Endometrium (tissue), 2 donors: Measurements from ENCODE around the gene ADAMTSL3.
A peak's percentile ranks its signal among the peaks of the same experiment; 100 is the strongest.

Experiments
- FAIRE-seq: peaks from 2 replicates; lab custom pipeline; 2012; peaks lifted over from hg19 to GRCh38; lab: Jason Lieb, UNC
- donor health status: control.
- donor health status: control.

Gene ADAMTSL3

DNA sequence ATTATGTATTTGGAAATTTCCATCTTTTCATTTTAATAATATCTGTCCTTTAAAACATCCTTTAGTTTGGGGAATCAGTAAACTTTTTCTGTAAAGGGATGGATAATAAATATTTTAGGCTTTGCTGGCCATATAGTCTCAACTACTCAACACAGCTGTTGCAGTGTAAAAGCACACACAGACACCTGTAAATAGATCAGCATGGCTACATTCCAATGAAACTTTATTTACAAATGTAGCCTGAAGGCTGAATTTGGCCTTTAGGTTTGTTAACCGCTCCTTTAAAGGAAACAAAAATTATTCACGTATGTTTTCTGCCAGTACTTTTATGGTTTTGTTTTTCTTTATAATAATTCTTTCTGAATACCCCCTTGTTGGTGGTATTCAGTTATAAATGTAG lies 184.8 kb downstream of the ADAMTSL3 start:
- no peak for FAIRE-seq

DNA sequence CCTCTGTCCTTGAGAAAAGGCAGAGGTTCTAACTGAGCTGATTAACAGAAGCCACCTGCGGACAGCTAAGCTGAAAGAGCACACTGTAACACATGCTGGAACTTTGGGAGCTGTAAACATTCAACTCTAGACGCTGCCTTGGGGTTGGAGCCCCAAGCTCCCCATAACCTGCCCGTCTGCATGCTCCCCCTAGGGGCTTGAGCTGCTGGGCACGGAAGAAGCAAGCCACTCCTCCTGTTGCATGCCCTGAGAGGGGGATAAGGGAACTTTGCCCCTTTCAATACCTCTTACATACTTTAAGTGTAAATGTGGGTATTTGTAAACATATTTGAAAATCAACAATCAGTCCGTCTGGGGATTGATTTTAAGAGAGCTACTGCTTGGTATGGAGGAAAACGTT lies 188.4 kb downstream of the ADAMTSL3 start:
- no peak for FAIRE-seq

DNA sequence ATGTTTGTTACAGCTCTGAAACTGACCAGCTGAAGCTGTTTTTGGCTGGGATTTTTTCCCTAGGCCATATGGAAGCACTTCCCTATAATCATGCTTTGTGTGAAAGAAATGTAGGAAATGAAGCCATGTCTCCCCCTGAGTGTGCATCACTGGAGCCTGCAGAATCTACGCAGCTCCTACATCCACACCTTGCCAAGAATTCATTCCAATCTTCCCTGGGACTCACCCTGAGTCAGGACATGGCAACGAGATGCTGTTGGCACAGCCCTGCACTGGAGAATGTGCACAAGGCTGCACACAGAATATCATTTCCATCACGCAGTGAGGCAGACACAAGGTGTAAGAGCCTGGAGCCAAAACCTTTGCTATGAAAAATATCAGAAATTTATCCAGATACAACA lies 189.5 kb downstream of the ADAMTSL3 start:
- FAIRE-seq = no peak

DNA sequence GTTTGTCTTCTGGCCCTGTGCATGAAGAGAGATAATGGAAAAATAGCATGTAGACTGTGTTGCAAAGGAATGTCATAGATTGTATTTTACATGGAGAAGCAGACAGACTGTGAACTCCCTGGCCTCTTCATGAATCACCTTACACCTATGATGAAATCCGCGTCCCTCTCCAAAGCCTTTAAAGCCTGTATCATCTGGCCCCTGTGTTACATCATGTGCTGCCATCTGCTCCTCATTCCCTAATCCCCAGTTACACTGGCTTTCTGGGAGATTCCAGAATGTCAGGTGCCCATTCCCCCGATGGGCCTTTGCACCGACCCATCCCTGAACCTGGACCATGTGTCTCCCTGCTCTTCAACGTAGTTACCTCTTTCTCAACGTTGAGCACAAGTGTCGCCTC lies 190.8 kb downstream of the ADAMTSL3 start:
- no peak for FAIRE-seq

DNA sequence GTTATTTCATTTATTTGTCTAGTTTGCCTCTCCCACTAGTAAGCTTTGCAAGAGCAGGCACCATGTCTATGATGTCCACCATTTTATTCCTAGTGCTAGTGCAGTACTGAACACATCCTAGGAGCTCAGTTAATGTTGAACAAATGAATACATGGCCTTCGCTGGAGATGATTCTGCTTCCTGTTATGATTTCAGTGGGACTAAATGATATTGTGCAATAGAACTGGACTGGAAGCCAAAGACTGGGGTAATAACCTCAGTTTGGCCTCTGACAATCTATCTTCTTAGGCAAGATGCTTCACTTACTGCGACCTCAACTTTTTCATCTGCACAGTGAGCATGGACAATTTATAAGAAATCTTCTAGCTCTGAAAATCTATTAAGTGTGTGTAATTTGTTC lies 191.3 kb downstream of the ADAMTSL3 start:
- no peak for FAIRE-seq

DNA sequence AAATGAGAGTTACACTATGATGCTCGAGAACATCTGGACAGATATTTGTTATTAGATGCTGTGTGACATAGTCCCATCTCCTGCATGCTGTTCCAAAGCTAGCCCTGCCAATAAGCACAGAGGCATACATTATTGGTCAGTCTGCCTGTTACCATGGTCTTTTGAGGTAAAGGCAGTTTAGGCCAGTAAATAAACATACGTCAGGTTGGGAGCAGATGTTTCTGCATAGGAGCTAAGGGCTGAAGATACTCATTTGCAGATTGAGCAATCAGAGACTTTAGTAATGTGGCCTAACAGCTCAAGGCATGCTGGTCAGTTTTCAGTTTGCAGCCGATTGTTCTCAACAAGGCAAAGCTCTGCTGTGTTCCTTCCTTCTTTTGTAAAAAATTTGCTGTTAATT lies 192.9 kb downstream of the ADAMTSL3 start:
- no peak for FAIRE-seq

DNA sequence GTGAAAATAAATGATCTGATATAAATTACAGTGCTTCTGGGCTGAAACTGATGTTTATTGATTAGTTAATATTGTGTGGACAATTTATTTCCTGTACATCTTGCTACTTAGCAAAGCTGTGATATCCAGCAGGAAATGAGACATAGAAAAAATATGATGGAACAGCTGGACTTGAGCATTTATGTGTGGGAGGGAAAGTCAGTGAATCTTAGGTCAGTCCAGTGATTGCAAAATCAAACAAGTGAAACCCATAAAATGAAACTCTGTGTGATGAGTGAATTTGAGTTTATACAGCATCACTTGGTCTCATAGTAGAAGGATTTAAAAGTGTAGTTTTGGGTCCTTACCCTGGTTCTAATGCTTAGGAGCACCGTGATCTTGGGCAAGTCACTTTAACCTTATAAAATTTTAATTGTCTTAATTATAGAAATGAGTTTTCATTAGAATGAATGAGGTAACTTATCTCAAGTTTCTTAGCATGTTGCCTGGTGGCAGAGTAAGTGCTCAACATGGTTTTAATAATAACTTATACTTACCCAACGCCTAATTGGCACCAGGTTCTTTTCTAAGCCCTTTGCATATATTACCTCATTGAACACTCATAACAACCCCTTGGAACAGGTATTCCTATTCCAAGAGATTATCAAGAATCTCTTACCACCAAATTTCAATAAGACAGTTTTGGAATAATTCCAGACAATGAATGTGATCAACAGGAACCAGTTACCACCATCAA lies 194.6 kb downstream of the ADAMTSL3 start:
- FAIRE-seq = peak; percentile 86

DNA sequence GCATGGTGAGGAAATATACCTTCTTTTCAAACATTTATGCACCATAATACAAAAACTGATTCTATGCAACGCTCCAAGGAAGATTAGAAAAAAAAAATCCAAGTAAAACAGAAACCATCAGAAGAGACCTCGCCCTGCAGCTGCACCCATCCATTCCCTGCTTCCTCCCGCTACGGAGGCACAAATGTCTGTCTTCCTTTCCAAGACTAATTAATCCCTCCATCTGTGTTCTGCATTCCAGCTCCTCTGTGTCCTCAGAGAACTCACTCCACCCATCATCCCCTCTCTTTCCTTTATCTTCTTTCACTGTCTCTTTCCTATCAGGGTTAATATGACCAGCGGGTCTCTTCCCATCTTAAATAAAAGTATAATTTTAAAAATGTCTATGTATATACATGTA lies 196.1 kb downstream of the ADAMTSL3 start:
- FAIRE-seq = no peak

DNA sequence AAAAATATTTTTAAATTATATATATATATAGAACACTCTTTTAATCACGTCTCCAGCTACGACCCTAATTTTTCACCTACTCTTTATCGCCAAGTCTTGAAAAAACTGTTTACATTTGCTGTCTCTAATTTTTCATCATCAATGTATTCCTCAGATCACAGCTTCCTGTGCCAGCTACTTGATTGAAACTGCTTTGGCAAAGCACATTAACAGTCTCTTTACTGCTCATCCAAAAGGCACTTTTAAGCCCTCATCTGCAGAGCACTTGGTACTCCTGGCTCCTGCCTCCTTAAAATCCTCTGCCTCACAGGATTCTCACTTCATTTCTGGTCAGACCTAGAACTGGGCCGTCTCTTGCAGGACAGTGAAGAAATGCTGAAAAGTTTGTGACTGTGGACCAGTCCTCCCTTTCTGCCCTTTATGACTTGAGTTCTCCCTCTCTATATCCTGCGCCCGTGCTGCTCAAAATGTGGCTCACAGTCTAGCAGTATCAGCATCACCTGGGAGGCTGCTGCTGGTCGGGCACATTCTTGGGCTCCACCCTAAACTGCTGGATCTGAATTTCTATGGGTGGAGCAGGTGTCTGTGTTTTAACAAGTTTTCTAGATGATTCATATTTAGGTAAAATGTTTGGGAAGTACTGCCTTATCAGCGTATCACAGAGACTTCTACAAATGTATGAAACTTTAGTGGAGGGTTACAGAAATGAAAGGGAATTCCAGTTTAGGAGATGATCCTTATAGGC lies 196.8 kb downstream of the ADAMTSL3 start:
- FAIRE-seq = no peak

DNA sequence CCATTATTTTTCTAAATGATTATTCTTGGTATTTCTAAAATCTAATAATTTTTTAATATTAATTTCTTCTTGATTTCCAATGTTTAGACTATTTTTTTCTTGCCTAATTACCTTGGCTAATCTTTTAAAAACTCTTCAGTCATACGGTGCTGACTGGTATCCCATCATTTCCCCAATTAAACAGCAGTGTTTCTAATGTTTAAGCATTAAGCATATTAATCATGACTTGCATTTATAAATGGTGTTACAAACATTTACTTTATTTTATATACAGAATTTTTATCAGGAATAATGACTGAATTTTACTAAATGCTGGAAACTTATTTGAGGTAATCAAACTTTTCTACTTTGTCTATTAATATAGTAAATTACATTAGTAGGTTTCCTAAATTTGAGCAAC lies 199.3 kb downstream of the ADAMTSL3 start:
- FAIRE-seq = no peak

DNA sequence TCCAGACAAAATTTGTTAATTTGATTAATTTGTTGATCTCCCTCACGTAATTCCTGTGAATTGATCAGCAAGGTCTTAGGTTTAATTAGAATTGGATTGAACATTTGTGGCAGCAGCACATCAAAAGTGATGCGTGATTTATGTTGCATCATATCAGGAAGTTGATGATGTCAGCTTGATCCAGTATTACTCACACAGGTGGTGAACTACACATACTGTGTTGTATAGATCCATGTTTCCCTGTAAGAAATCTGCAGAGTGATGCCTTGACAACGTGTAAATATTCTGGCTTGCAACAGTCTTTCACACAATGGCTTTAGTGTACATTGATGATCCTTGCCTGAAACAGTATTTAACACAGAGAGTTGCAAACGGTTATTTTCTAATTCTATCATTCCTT lies 200.4 kb downstream of the ADAMTSL3 start:
- no peak for FAIRE-seq

DNA sequence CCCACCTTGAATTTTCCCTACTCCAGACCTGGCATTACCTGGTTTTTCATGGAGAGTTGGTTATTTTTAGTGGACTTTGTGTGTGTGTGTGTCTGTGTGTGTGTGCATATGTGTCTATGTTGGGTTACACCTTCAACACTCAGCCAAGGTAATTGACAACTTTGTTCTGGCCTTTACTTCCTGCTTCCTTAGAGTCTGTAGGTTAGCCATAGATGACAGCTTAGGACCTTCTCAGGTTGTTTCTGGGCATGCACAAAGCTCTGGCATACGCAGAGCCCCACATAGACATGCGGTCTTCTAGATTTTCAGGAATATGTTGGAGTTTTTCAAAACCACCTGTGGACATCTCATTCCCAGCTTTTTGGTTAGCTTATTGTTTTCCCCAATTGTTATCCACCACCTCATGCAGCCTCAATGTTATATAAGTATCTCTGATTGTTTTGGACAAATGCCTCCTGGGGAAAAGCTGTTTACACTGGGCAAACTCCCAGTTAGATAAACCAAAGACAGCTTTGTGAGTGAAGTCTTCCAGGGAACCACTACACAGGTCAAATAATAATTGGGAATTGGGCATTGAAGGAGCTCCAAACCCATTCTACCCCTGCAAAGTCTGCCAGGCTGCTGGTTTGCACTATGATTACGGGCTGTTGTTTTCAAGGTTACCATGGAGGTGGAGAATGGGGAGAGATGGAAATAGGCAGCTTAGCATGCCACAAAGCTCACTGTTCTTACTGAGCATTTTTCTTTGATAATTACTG lies 201.2 kb downstream of the ADAMTSL3 start:
- FAIRE-seq = no peak

DNA sequence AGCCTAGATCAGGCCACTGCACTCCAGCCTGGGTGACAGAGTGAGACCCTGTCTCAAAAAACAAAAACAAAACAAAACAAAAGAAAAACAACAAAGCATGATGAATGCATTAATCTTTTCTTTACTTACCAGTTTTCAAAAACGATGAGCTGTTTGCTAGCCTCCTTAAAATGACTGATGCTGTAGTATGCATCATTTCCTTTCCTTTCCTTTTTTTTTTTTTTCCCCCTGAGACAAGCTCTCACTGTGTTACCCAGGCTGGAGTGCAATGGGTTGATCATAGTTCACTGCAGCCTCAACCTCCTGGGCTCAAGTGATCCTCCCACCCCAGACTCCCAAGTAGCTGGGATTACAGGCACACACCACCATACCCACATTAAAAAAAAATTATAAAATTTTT lies 202.0 kb downstream of the ADAMTSL3 start:
- FAIRE-seq = no peak

DNA sequence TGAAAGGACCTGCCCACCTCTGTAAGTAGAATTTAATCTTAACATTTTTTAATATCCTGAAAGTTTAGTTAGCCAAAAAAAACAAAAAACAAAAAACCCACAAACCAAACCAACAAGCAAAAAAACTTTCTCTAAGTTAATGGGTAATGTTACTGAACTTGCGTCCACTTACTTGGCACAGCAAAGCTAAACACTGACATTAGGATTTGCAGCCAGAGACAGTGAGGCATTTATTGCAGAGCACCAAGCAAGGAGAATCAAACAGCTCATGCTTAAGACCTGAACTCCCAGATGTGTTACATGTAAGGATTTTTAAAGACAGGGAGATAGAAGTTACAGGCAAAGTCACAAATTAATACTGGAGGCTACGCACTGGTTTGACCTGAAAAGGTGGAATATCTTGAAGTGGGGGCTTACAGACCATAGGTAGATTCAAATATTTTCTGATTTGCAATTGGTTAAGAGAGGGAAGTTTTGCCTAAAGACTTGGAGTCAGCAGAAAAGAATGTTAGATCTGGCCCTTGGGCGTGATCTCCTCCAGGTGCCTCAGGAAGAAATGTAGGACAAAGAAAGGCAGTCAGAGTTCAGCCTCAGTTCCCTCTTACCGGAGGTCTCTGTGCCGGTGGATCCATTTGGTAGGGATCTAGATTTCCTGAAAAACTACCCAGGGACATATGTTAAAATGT lies 205.0 kb downstream of the ADAMTSL3 start:
- FAIRE-seq = no peak

DNA sequence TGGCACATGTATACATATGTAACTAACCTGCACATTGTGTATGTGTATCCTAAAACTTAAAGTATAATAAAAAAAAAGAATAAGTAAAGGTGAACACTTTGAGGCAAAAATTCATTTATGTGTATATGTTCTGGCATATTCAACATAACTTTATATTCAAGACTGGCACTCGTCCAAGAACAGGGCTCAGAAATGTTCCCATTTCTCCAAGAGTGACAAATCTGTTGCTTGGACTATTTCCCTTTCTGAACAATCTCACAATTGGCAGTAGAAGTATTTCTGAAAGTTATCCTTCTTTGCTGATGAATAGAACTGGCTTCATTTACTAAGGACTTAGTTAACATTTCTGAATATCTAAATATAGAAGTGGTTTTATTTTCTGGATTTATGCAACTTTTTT lies 212.8 kb downstream of the ADAMTSL3 start:
- FAIRE-seq = no peak

DNA sequence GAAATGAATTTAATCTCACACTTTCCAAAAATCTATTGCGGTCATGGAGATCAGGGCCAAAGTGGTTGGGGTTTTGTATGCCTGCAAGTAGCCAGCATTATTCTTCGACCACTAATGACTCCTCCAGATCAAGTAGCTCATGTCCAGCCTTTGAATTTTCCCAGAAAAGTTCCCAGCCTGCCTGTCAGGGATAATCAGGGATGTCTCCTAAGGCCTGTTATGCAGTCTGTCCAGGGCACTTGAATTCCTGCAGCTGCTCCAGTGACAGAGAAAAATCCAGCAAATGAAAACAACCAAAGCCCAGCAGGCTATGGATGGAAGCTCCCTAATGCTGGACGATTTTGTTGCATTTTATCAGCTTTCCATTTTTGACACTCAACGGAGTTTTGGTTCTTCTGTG lies 215.4 kb downstream of the ADAMTSL3 start:
- no peak for FAIRE-seq

DNA sequence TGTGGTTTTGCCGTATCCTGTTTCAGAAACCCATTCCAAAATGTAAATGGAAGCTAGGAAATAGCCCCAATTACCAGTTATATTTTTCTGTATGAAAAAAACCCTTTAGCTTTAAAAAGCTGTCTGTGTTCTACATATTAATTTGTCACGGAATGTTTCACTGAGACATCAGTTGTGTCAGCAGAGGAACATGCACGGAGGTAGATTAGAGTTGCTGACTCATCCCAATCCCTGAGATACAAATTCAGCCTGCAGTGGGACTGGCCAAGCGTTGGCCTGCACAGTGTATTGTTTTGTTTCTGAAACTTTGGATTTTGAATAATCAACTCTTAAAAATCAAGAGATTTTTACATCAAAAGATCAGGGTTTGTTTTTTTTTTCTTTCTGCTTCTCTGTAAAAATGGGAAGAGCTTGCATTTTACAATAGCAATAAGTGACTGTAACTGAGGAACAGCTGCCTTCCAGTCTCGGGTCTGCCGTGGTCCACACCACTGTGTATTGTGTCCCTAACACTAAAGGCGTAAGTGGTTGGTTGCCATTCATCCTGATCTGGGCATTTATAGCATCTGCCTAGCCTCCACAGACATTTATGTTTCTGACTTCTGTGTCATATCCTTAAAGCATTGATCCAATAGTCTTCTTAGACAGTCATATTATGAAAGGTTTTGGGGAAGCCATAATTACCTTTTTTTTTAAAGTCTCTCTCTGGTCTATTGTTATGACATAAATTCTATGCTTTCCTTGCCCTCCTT lies 218.1 kb downstream of the ADAMTSL3 start:
- FAIRE-seq = no peak

DNA sequence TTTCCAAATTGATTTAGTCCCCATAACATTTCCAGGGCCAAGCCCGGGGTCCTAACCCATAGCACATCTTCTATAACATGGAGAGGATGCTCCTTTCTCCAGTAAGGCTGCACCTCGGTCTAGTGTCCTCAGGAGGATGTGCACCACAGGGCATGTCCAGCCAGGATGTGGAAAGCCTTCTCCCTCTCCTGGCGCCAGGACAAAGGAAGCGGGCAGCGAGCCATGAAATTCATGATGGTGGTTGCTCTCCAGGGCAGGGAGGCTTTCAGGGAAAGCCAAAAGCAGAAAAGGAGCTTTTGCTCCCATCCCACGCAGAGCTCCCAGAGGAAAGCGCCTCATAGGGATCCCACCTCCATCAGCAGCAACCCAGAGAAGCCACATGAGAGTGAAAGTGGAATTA lies 220.0 kb downstream of the ADAMTSL3 start:
- no peak for FAIRE-seq

DNA sequence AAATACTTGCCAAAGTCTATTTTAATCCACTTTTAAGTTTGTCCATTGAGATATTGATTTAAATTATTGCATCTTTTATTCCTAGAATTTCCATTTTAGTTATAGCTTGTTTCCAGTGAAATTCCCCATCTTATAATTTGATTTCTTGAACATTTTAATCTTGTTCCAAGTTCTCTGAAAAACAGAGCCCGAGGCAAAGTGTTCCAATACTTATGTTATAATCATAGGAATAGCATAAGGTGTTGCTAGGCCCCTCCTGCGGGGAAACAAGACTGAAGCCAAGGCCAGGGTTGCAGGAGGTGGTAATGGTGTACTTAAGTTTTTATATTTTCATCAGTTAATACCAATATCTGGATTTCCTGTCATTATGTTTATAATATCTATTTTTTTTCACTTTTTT lies 226.6 kb downstream of the ADAMTSL3 start:
- no peak for FAIRE-seq

DNA sequence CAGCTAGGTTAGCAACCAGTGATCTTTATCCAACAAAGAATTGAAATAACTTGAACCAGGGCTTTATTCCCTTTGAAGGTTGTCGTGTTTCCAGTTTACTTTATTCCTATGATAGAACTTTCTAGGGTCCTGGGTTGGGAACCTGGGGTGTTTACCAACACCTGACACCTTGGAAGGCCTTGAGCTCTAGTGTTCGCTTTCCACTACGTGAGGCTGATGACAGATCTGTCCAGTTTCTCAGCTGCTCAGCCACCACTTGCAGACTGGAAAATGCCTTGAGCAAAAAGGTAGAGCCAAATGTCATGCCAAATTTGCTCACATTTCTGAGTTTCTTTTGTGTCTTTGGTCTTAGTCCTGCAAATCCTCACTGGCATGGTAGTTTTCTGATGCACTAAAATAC lies 227.2 kb downstream of the ADAMTSL3 start:
- no peak for FAIRE-seq

DNA sequence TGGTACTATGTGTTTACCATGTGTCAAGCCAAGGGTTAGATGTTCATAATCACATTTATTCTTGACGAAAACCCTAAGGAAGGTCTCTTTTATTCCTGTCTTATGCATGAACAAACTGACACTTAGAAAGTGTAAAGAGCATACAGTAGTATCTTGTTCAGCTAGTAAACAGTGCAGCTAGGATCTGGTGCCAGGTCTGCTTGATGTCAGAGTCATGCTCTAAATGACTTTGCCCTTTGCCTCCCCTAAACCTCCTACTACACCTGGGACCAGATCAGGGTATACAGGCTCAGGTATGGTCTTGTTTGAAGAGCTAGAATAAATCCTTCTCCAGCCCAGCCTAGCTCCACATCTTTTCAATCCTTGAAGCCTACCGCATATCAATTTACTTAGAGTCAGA lies 232.4 kb downstream of the ADAMTSL3 start:
- FAIRE-seq = no peak

DNA sequence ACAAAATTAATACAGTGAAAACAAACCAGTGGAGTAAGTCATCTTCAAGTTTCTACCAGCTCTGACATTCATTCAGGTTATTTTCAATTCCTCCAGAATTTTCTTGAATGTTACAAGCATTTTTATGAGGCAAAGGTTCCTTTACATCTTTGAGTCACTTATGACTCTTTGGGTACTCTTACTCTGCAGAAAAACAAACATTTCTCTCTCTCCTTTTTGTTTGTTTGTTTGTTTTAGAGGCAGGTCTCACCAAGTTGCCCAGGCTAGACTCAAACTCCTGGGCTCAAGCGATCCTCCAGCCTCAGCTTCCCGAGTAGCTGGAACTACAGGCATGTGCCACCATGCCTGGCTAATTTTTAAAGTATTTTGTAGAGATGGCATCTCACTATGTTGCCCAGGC lies 233.5 kb downstream of the ADAMTSL3 start:
- FAIRE-seq = no peak
